Measurements from ENCODE around the gene GALNT17. TPM values are rescaled to one million over a fixed set of nuclear protein-coding genes. Genes with fewer than 3 reads are reported as not detected.

GALNT17 gene
- total RNA-seq, 3 donors from 2014 or later = 0.69 to 17.3 (median 1.6) TPM

GRCh38 chr7:71133856-71134255 lies 1.9 kb downstream of the GALNT17 start:
- H3K4me3 ChIP-seq = no peak overlapping the region
- no peak for DNase-seq
- no peaks in the 10 kb centered on the region for H3K9me3 ChIP-seq
- H3K4me1 ChIP-seq (ENCODE audit: low read depth) = no peaks in the 10 kb centered on the region
- TF ChIP-seq, protein P1, sequence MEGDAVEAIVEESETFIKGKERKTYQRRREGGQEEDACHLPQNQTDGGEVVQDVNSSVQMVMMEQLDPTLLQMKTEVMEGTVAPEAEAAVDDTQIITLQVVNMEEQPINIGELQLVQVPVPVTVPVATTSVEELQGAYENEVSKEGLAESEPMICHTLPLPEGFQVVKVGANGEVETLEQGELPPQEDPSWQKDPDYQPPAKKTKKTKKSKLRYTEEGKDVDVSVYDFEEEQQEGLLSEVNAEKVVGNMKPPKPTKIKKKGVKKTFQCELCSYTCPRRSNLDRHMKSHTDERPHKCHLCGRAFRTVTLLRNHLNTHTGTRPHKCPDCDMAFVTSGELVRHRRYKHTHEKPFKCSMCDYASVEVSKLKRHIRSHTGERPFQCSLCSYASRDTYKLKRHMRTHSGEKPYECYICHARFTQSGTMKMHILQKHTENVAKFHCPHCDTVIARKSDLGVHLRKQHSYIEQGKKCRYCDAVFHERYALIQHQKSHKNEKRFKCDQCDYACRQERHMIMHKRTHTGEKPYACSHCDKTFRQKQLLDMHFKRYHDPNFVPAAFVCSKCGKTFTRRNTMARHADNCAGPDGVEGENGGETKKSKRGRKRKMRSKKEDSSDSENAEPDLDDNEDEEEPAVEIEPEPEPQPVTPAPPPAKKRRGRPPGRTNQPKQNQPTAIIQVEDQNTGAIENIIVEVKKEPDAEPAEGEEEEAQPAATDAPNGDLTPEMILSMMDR (IDR thresholded peaks at IDR 0.05) = no peak
- intact Hi-C loops (cut with DNase I, micrococcal nuclease) = no loop called here
- no peak for ATAC-seq
- no peaks in the 10 kb centered on the region for H3K36me3 ChIP-seq (ENCODE audit: low read depth)

- Histone ChIP-seq H3K4me3 (no peak overlapping the region), H3K4me1 (ENCODE audit: low read depth) (no peaks in the 10 kb centered on the region), H3K36me3 (ENCODE audit: low read depth) (no peaks in the 10 kb centered on the region), H3K9me3 (no peaks in the 10 kb centered on the region)
- DNase-seq (no peak), ATAC-seq (no peak)
- intact Hi-C loops (cut with DNase I, micrococcal nuclease) = no loop called here
- TF ChIP-seq, protein P1 (IDR thresholded peaks at IDR 0.05) = no peak
Measured at GRCh38 chr7:71135116-71135515, 3.2 kb downstream of the GALNT17 start.

DNA sequence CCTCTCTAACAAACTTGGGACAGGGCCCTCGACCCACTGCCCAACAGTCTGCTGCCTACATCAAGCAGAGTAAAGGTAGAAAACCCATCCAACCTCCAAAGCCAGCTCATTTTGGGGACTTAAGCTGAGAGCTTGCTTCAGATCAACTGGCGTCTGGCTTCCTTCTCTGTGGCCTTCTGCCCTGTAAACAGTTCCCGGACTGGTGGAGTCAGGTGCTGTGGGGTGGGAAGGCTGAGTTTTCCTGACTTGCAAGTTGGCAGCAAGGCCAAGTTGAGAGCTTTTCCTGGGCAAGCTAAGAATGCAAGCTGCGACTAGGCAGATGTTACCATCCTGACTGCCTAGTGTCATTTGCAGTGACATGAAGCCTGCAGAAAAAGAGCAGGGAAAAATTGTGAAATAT lies 3.7 kb downstream of the GALNT17 start:
- Histone ChIP-seq H3K4me3 (no peak overlapping the region), H3K4me1 (ENCODE audit: low read depth) (no peaks in the 10 kb centered on the region), H3K36me3 (ENCODE audit: low read depth) (no peaks in the 10 kb centered on the region), H3K9me3 (no peaks in the 10 kb centered on the region)
- no peak for DNase-seq
- intact Hi-C loops (cut with DNase I, micrococcal nuclease) = no loop called here
- TF ChIP-seq, protein P1 (IDR thresholded peaks at IDR 0.05) = no peak
- no peak for ATAC-seq

GRCh38 chr7:71137479-71137878 lies 5.5 kb downstream of the GALNT17 start:
- no peaks in the 10 kb centered on the region for H3K36me3 ChIP-seq (ENCODE audit: low read depth)
- peaks cover under 1% of the 10 kb centered on the region for H3K9me3 ChIP-seq
- TF ChIP-seq, protein P1 (IDR thresholded peaks at IDR 0.05) = no peak
- DNase-seq (no peak), ATAC-seq (no peak)
- intact Hi-C loops (cut with DNase I, micrococcal nuclease) = no loop called here
- H3K4me1 ChIP-seq (ENCODE audit: low read depth) = no peaks in the 10 kb centered on the region
- H3K4me3 ChIP-seq = no peak overlapping the region

DNA sequence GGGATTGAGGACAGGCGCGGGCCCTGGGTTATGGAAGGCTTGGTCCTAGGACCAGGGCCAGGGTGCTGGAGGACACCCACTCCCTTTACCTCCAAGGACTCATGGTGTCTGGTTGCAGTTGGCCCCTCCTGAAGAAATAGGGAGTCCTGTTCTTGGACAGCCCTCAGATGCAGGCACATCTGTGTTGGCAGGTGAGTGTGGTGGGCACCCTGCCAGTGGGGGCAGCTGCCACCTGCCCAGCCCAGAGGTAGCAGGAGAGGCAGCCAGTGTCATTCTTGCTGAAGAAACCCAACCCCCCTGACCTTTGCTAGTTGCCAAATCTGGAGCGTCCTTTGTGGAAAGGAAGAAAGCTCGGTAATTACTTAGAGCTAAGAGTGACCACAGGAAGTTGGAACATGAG lies 8.3 kb downstream of the GALNT17 start:
- intact Hi-C loops (cut with DNase I, micrococcal nuclease) = no loop called here
- TF ChIP-seq, protein P1 (IDR thresholded peaks at IDR 0.05) = no peak
- DNase-seq = no peak
- Histone ChIP-seq H3K9me3 (peaks cover 13% of the 10 kb centered on the region), H3K36me3 (ENCODE audit: low read depth) (no peaks in the 10 kb centered on the region), H3K4me3 (no peak overlapping the region), H3K4me1 (ENCODE audit: low read depth) (no peaks in the 10 kb centered on the region)
- ATAC-seq = no peak

GRCh38 chr7:71144963-71145362 lies 13.0 kb downstream of the GALNT17 start:
- TF ChIP-seq, protein P1 (IDR thresholded peaks at IDR 0.05) = no peak
- Histone ChIP-seq H3K4me1 (ENCODE audit: low read depth) (no peaks in the 10 kb centered on the region), H3K36me3 (ENCODE audit: low read depth) (no peaks in the 10 kb centered on the region), H3K4me3 (no peak overlapping the region), H3K9me3 (peaks cover 23% of the 10 kb centered on the region)
- no peak for DNase-seq
- intact Hi-C loops (cut with DNase I, micrococcal nuclease) = no loop called here
- no peak for ATAC-seq
